T-helper 1 cell treated with Interleukin-12 subunit alpha and Interleukin-12 subunit beta and Interleukin-4 antibody, amounts not matched to agents 30 ng/mL and 1 ng/mL, for 36 hours (primary cell): ENCODE data around the gene UCP1. TPM values are rescaled to one million over a fixed set of nuclear protein-coding genes. Genes with fewer than 3 reads are reported as not detected.

Experiments
- intact Hi-C: fragments of 100-400 bp; cut with micrococcal nuclease; formaldehyde crosslinking; loops from one replicate; pipeline ENCODE4 v1.15.1; 2024
- total RNA-seq: library from RNA; stranded (reverse); gene quantifications from 2 replicates; pipeline ENCODE4 v1.2.3, GENCODE V29; 2022

Gene UCP1
- not detected in 2 replicates for total RNA-seq

DNA sequence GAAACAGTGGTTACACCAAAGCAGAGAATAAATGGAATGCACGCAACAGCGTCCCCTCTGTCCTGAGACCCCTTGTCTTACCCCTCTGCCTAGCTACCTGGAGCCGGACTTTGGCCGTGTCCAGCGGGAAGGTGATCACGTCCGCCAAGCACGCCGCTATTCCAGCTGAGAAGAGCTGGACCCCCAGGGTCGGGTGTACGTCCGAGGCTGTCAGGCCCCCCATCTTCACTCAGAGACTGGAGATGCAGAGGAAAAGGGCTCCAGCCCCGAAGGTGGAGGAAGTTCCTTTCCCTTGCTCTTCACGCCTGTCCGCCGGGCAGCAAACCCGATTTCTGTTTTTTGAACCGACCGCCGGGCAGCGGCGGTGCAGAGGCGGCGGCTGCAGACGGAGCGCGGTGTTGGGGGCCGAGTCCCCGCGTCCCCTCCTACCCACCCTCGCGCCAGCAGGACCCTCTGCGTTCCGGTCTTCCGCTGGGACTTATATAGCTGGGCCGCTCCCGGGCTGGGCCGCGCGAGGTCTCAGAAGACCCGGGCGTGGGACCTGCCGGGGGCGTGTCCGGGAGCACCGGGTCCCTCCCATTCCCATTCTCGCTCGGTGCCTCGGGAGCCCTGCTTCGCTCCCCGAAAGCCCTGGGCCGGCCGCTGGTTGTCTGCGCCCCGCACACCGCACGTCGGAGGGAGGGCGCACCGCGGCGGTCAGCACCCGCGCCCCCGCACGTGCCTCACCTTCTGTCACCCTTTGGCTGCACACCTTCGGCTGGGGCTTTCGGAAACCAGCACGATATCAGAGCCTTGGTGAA lies at the start of gene UCP1:
UCP1 (minus strand) TSS at position 455 of the 800 bp plus-strand sequence; CDS start at position 223, 232 bp downstream.
- intact Hi-C loops = no loop called here

DNA sequence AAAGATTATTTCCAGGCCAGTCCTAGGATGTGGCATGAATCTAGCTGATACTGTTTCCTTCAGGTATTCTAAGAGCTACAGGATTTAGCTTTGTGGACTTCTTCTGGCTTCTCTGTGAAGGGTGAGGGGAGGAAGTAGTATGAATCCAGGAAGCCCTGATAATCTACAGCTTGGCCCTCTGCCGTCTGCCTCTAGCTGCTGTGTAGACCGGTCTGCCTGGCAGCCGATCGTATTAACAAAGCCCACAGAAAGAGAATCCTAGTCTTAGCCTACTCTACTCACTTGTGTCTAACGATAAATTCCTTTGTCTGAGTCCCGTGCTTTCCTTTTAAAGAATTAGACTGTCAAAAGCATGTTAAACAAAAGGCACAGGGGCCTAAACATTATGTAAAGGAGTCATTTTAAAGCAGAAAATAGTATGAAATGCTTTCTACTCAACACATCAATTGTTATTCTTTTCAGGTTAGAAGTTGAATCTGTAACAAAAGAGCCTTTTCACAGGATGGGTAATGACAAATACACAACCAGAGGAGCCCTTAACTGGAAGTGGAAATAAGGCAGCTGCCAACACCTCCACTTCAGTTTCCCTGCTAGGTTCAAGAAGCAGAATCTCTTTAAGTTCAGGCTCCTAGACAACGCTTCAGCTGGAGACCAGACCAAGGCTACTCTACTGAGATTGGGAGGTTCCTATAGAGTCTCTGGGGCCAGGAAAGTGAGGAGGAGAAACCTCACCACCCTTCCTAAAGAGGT lies 48.9 kb upstream of the UCP1 start:
- intact Hi-C loops = loop anchor here (10.0 kb wide), 2 partner anchors 603 to 1013 kb away; no protein-coding TSS in a partner anchor

GRCh38 chr4:140615451-140615850 lies 46.7 kb upstream of the UCP1 start:
- intact Hi-C loops = loop anchor here (10.0 kb wide), 2 partner anchors 601 to 1011 kb away; no protein-coding TSS in a partner anchor

GRCh38 chr4:140612357-140612756 lies 43.6 kb upstream of the UCP1 start:
- intact Hi-C loops = loop anchor here (10.0 kb wide), 2 partner anchors 598 to 1008 kb away; no protein-coding TSS in a partner anchor

DNA sequence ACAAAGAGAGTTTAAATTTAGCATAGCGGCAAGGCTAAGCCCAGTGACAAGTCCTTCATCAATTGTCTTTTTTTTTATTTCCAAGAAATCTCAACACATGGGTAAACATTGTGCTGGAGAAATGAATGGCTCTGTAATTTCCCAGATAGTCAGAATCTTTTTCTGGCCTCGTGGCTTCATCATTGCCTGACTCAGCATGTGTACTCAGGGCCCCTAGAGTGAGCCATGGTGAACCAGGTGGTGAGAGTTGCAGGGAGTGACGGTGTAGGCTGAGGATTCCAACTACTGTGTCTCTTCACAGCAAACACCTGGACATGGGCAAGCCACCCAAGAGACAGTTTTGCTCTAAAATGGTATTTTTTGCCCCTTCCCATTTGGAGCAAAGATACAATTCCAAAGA lies 43.1 kb upstream of the UCP1 start:
- intact Hi-C loops = loop anchor here (10.0 kb wide), 2 partner anchors 597 to 1007 kb away; no protein-coding TSS in a partner anchor

- intact Hi-C loops = loop anchor here (1.0 to 10.0 kb wide), 5 partner anchors 85 to 1005 kb away; partner anchors contain the start of gene ELMOD2
Measured at GRCh38 chr4:140609548-140610425, 41.0 kb upstream of the UCP1 start.

DNA sequence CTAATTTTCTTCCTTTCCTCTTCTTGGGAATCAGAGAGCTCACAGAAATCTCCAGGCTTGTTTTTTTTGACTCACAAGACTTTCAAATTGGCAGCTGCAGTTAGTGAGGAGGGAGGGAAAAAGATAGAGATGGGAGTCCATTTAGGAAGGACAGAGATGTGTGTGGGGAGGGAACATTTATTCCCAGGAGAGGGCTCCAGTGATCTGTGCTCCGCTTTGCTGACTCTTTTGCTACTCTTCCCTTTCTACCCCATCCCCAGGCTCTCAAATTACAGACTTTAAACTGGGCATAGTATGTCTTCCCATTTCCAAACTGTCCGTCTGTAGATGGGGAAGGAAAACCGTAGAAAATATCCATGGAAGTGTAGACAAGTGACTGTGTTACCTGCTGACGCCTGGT lies 39.1 kb upstream of the UCP1 start:
- intact Hi-C loops = no loop called here

GRCh38 chr4:140604544-140604943 lies 35.8 kb upstream of the UCP1 start:
- intact Hi-C loops = no loop called here

DNA sequence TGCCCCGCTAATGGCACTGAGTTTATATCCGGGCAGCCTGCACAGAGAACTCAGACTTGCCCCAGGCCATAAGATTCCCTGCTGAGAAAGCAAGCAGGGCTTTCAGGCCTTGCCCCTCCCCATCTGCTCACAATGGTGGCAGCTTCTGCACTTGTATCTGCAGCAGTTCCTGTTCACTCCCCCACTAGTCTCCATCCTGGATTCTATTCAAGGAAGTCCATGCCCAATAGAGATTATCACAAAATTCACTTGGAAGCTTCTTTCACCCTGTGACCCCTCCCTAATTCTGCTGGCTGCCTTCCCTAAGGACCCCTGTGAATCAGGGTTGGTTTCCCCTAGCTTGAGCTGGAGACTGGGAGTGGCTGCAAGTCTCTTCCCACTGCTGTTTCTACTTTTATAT lies 34.5 kb upstream of the UCP1 start:
- intact Hi-C loops = no loop called here

- intact Hi-C loops = no loop called here
Measured at GRCh38 chr4:140602714-140603113, 34.0 kb upstream of the UCP1 start.

DNA sequence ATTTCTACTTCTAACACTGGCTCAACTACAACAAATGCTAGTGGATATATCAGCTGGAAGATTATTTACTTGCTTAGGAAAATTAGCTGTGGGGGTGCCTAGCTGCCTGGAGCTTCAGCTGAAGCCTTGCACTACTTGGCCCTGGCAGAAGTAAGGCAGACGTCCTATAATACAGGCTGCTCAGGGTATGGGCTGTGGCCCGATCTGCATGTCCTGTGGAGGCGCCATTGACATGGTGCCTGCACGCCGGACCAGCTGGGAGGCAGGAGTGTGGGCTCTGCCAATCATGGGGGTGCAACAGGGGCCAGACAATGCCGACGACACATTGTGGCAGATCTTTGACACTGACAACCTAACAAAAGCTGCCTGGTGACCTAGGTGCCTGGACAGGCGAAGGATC lies 31.6 kb upstream of the UCP1 start:
- intact Hi-C loops = no loop called here

GRCh38 chr4:140595065-140595464 lies 26.3 kb upstream of the UCP1 start:
- intact Hi-C loops = no loop called here

GRCh38 chr4:140584439-140584838 lies 15.7 kb upstream of the UCP1 start:
- intact Hi-C loops = no loop called here

GRCh38 chr4:140581078-140581477 lies 12.3 kb upstream of the UCP1 start:
- intact Hi-C loops = no loop called here

DNA sequence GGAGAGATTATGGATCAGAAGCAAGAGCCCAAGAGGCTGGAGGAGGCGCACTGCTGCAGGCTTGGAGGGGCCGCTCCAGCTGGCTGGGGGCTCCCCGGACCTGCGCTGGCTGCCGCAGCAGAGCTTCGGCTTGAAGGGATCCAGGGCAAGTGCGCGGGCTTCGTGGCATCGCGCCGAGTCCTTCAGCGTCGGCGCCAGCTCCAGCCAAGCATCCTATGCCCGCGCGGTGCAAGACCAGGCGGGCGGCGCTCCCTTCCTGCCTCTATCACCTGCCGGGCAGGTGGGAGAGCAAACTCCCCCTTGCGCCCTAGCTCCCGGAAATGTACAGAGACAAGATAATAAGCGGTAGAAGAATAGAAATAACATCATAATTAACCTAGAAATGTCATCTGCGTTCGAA lies 10.5 kb upstream of the UCP1 start:
- intact Hi-C loops = no loop called here

DNA sequence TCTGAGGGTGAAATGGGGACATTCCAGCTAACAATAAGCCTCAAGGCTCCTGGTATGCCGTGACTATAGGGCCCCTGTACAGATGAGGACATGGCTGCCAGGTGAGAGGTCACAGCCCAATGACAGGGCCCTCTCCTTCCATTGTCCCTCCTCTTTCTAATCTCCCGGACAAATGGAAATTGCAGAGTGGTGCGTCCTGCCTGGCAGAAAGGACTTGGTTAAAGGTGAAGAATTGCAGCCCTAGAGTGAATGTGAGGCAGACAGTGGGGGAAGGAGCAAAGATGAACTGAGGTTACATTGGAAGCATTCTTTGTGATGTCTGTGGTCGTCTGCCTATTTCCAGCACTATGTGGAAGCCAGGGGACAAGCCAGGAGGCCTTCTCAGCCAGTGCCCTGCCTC lies 6.7 kb upstream of the UCP1 start:
- intact Hi-C loops = no loop called here

GRCh38 chr4:140571620-140572019 lies 2.9 kb upstream of the UCP1 start:
- intact Hi-C loops = no loop called here

DNA sequence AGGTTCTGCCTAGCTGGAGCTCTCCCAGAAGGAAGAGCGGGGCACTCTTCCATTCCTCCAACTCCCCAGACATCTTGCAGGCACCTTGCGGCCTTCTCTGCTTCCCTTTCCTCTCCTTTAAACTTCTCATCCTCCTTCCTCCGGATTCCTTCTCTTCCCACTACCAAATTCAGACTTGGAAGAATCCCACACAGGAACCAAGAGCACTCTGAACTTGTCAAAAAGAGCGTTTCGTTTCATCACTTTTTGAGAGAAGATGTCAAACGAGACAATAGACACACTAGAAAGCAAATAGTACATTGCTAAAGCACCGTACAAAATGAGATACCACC lies 512 bp upstream of the UCP1 start:
- intact Hi-C loops = no loop called here

GRCh38 chr4:140559696-140560095 lies 9.1 kb downstream of the UCP1 start:
- intact Hi-C loops = no loop called here

GRCh38 chr4:140557831-140558435 lies 10.8 kb downstream of the UCP1 start:
- intact Hi-C loops = no loop called here
